Lower leg skin (tissue), 4 donors: Measurements from ENCODE around the gene HDAC9. TPM values are rescaled to one million over a fixed set of nuclear protein-coding genes. Genes with fewer than 3 reads are reported as not detected.

Source experiments
- DNase-seq, 2 donors: peaks; one replicate each; pipeline ENCODE4 v3.0.0-alpha.2; 2019; ENCODE audit warnings: low spot score in 2 of 2
- H3K4me3 ChIP-seq: fragments of 200-600 bp; sonication (generic); 2 replicates; pipeline ENCODE4 v1.5.1; 2017; ENCODE audit warnings: mild to moderate bottlenecking, low read depth; ENCODE audit not compliant: poor library complexity, severe bottlenecking
- CTCF ChIP-seq, 3 donors: fragments of 450-650 bp; IDR thresholded peaks; one replicate each; pipeline ENCODE4 v1.5.1; 2016; ENCODE audit warnings: antibody characterized with exemption in 3 of 3, mild to moderate bottlenecking in 3 of 3, moderate library complexity in 2 of 3
- POLR2A ChIP-seq, 2 donors: fragments of 450-650 bp; IDR thresholded peaks; one replicate each; pipeline ENCODE4 v1.6.1; 2016 to 2017; ENCODE audit warnings: antibody characterized with exemption in 2 of 2, mild to moderate bottlenecking in 1 of 2, moderate library complexity in 1 of 2
- WGBS, 2 donors: methylation state at CpG; one replicate each; pipeline ENCODE4 v1.1.5; 2018; 5-methylcytosine and 5-hydroxymethylcytosine counted together
- intact Hi-C: fragments of 100-400 bp; cut with DNase I; formaldehyde crosslinking; loops from one replicate; pipeline ENCODE4 v1.15.0; 2023; ENCODE audit warnings: low total_unique reads
- total RNA-seq, 4 donors: library from RNA; depleted of rRNA; stranded (reverse); fragments of >200 nt; gene quantifications; one replicate each; pipeline ENCODE4 v1.1.0, GENCODE V29; 2016

Gene HDAC9
- total RNA-seq, 4 donors from 2014 or later, result 3.1 to 5.5 (median 4.7) TPM

GRCh38 chr7:18694484-18694883, 198.9 kb downstream of the HDAC9 start:
- no peak overlapping the region for H3K4me3 ChIP-seq
- intact Hi-C loops, result loop anchor here (5.0 kb wide), 1 partner anchor 403 kb away; no protein-coding TSS in a partner anchor
- no peak for DNase-seq
- 87 to 88% methylated on average over 3 of the region's 3 CpGs for WGBS, 2 donors
- no peak for TF ChIP-seq POLR2A (IDR thresholded peaks at IDR 0.05)

- WGBS, 2 donors, result 91 to 96% methylated on average over 1 of the region's 1 CpG
- no peak overlapping the region for H3K4me3 ChIP-seq
- intact Hi-C loops, result loop anchor here (5.0 kb wide), 1 partner anchor 402 kb away; no protein-coding TSS in a partner anchor
- DNase-seq, result no peak
- TF ChIP-seq CTCF (IDR thresholded peaks at IDR 0.05), result no peak
- TF ChIP-seq POLR2A (IDR thresholded peaks at IDR 0.05), result no peak
Measured at GRCh38 chr7:18694911-18695310, 199.4 kb downstream of the HDAC9 start.

GRCh38 chr7:18698258-18698734, 202.7 kb downstream of the HDAC9 start:
- WGBS, 2 donors, result 80 to 83% methylated on average over 6 of the region's 6 CpGs

GRCh38 chr7:18700147-18700546, 204.6 kb downstream of the HDAC9 start:
- no peak overlapping the region for H3K4me3 ChIP-seq
- intact Hi-C loops, result no loop called here
- DNase-seq, result no peak
- TF ChIP-seq POLR2A (IDR thresholded peaks at IDR 0.05) (no peak), CTCF (IDR thresholded peaks at IDR 0.05) (no peak)
- 86% methylated on average over 7 of the region's 7 CpGs for WGBS, 2 donors

More at GRCh38 chr7:18698258-18698734, 202.7 kb downstream of the HDAC9 start:
- DNase-seq, result no peak
- no peak overlapping the region for H3K4me3 ChIP-seq
- intact Hi-C loops, result no loop called here
- TF ChIP-seq POLR2A (IDR thresholded peaks at IDR 0.05) (no peak), CTCF (IDR thresholded peaks at IDR 0.05) (no peak)

GRCh38 chr7:18702071-18702829, 206.7 kb downstream of the HDAC9 start:
- H3K4me3 ChIP-seq, result no peak overlapping the region
- no peak for TF ChIP-seq POLR2A (IDR thresholded peaks at IDR 0.05)
- no peak for TF ChIP-seq CTCF (IDR thresholded peaks at IDR 0.05)
- no peak for DNase-seq
- intact Hi-C loops, result no loop called here
- WGBS, 2 donors, result 90% methylated on average over 17 of the region's 17 CpGs

- DNase-seq, result no peak
- intact Hi-C loops, result no loop called here
- TF ChIP-seq CTCF (IDR thresholded peaks at IDR 0.05) (no peak), POLR2A (IDR thresholded peaks at IDR 0.05) (no peak)
- no peak overlapping the region for H3K4me3 ChIP-seq
Measured at GRCh38 chr7:18703685-18704084, 208.1 kb downstream of the HDAC9 start.
